Hippocampal formation (tissue), 2 donors: Measurements from ENCODE around the gene BUB1B.
"Not testable (repeated sequence)": the region's sequence is repeated elsewhere in the genome, so short reads cannot be mapped to it uniquely, and the experiment has no call there.

ENCODE experiments used
- DNase-seq, 2 donors: peaks; one replicate each; lab custom pipeline; 2025; lab: John Stamatoyannopoulos, UW

The BUB1B gene

DNA sequence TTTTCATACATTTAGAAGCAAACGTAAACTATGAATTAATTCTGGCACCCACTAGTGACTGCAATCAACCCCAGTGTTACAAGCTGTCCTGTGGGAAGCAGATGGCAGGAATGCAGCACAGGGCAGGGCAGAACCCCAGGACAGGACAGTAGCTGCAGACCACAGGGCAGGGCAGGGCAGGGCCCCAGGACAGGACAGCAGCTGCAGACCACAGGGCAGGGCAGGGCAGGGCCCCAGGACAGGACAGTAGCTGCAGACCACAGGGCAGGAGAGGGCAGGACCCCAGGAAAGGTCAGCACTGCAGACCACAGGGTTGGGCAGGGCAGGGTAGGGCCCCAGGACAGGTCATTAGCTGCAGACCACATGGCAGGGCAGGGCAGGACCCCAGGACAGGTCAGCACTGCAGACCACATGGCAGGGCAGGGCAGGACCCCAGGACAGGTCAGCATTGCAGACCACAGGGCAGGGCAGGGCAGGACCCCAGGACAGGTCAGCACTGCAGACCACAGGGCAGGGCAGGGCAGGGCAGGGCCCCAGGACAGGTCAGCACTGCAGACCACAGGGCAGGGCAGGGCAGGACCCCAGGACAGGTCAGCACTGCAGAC, 24.9 kb upstream of the BUB1B start:
- not testable (repeated sequence) for DNase-seq

GRCh38 chr15:40136470-40137302, 24.2 kb upstream of the BUB1B start:
- DNase-seq: no peak

- no peak for DNase-seq
Observed at GRCh38 chr15:40137303-40138200, 23.3 kb upstream of the BUB1B start.

GRCh38 chr15:40138201-40138570, 22.7 kb upstream of the BUB1B start:
- DNase-seq: not testable (repeated sequence)

GRCh38 chr15:40142428-40142827, 18.4 kb upstream of the BUB1B start:
- no peak for DNase-seq

DNA sequence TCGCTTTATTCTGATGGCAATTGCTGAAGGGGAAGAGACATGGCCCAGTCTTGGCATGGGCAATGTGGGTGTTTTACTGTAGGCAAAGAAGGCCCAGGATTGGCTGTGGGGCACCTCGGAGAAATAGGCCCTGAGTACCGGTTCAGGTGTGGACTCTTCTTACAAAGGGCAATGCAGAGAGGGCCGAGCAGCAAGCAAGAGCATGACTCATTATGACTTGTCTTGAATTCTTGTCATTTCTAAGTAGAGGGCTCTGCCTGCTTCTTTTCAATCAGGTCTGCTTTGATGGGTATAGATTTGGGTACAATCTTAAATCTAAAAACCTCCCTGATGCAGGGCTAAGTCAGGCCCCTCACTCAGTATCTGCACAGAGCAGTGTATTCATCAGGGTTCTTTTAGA, 14.8 kb upstream of the BUB1B start:
- no peak for DNase-seq

DNA sequence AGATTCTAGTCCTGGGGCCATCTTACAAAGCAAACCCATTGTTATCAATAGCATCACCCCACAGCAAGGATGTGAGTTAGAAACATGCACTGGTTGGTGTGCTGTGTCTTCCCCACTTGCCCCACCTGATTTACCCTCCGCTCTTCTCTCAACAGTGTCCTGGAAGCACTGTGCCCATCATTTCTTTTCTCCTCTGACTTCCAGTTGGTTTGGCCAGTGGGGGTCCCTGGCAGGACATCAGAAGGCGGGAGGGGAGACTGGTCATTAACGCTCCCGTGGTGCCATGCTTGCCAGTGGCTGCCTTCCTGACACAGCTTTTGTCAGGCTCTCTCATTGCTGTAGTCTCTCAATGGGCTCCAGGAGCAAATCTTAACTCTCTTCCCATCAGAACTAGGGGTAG, 11.5 kb upstream of the BUB1B start:
- DNase-seq: no peak

GRCh38 chr15:40150163-40150925, 10.5 kb upstream of the BUB1B start:
- DNase-seq: no peak

DNA sequence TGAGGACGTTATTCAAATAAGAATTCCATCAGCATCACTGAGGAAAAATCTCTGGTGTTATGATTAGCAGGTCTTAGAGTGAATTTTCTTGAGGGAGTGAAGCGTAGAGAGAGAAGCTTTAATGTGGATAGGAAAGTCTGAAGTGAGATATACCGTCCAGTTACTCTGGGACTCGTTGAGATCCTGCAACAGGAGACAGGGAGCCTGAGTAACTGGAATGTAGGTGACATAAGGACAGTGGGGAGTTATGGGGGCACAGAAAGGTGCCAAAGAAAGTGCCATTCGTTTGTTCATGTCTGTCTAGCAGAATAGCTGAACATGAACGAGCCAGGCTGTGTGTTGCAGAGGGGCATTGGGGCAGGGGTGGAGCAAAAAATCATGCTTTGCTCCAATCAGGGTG, 9.4 kb upstream of the BUB1B start:
- DNase-seq: no peak

- DNase-seq: no peak
Observed at GRCh38 chr15:40151991-40152390, 8.9 kb upstream of the BUB1B start.

DNA sequence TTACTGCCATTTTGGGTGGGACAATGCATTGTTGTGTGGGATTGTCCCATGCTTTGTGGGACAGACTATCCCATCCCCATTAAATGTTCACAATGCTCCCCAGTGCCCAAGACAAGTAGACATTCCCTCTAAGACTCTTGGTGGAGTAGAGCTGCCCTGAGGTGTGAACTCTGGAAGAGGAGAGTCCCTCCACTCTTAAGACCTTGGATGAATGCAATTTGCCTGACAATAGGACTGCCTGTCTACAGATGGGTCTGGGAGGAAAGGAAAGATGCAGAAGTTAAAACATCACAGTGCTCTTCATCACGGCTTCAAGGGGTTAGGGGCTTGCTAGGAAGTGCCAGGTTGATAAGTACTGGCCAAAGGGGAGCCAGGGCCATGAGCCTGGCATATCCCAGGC, 6.0 kb upstream of the BUB1B start:
- DNase-seq: not testable (repeated sequence)

GRCh38 chr15:40155270-40155910, 5.5 kb upstream of the BUB1B start:
- no peak for DNase-seq

GRCh38 chr15:40157778-40158447, 3.0 kb upstream of the BUB1B start:
- DNase-seq: no peak

GRCh38 chr15:40160021-40160420, 848 bp upstream of the BUB1B start:
- no peak for DNase-seq

DNA sequence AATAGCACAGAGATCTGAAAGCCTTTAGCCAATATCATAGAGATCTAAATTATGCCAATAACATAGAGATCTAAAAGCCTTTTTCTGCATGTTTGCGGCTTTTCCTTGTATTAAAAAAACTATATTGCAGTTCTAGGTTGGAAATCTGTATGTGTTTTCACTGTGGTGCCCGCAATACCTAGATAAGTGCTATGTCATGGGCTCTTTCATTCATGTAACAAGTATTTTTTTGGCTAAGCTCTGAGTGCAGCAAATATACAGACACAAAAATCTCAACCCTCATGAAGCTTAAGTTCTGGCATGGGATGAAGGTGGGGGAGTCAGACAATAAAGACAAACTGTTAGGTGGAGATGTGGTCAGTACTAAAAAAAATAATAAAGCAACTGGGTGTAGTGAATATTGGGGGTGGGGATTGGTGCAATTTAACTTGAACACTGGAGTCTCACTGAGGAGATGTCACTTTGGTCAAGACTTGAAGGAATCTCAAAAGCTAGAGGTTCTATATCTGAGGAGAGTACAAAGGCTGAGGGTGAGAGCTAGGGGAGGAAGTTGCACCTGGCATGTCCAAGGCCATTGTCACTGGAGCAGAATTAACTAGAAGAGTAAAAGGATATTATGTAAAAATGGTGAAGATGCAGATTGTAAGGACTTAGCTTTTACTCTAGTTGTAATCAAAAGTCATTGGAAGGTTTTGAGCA, 973 bp downstream of the BUB1B start:
- no peak for DNase-seq

DNA sequence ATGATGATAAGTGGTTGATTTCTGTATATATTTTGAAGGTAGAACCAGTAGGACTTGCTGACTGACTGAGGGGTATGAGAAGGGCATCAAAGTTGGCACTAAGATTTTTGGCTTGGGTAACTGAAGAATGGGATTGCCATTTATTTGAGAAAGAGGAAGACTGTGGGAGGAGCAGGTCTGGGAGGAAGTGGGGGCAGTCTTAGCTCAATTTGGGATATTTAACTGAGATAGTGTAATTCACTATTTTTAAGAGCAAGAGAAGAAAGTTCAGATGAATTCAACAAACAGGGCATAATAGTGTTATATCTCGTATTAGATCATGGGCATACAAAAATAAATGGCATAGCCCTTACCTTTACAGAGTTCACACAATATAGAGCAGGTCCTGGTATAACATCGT, 1.7 kb downstream of the BUB1B start:
- DNase-seq: no peak

DNA sequence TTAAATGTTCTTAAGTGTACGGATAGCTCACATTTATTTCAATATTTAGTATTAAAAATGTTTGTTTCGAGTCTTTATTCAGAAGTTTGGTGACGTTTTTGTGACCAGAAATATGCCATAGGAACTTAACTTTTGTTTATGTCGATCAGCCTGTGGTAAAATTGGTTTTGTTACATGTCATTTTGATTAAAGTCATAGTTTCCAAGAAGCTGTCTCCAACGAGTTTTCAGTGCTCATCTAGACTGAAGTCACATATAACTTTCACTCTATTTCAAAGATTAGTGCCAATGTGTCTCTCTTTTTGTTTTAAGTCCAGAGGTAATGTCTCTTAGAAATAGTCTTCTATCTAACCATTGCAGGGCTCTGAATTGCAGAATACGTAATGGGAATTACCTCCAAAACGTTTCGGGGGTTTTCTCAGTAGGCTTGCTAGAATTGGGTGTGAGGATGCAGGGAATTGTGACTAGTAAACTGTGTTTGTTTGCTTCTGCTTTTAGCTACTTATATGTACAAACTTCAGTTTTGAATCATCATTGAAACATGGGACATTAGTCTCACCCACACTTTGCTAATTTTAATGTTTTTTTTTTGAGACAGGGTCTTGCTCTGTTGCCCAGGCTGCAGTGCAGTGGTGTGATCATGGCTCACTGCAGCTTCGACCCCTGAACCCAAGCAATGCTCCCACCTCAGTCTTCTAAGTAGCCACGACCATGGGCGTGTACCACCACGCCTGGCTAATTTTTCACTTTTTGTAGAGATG, 3.0 kb downstream of the BUB1B start:
- DNase-seq: no peak

- not testable (repeated sequence) for DNase-seq
Observed at GRCh38 chr15:40167374-40167773, 6.5 kb downstream of the BUB1B start.

- DNase-seq: no peak
Observed at GRCh38 chr15:40175160-40175559, 14.3 kb downstream of the BUB1B start.
